ENCODE data around the gene FUT3. TPM values are rescaled to one million over a fixed set of nuclear protein-coding genes. Genes with fewer than 3 reads are reported as not detected.
"Not testable (repeated sequence)": the region's sequence is repeated elsewhere in the genome, so short reads cannot be mapped to it uniquely, and the experiment has no call there.

FUT3 gene
- total RNA-seq, 1 experiment from 2014 or later = 0.51 TPM

- Mint-ChIP-seq H3K27ac (ENCODE audit: low read depth, unreplicated experiment) (no peak overlapping the region), H3K36me3 (ENCODE audit: insufficient read depth, unreplicated experiment) (no peaks in the 10 kb centered on the region), H3K27me3 (ENCODE audit: insufficient read depth, unreplicated experiment) (peaks cover 20% of the 10 kb centered on the region), H3K4me3 (ENCODE audit: unreplicated experiment) (no peak overlapping the region), H3K4me1 (ENCODE audit: insufficient read depth, unreplicated experiment) (peaks cover 8% of the 10 kb centered on the region), H3K9me3 (ENCODE audit: unreplicated experiment) (no peaks in the 10 kb centered on the region)
- ChIA-PET CTCF (interaction anchor here (0.8 to 1.2 kb wide), 3 partner anchors 46 to 1830 kb away, joined by 3 to 5 read pairs (median 3); partner anchors contain the start of genes NRTN and TRAPPC5), POLR2A (interaction anchor here (0.6 to 0.7 kb wide), 3 partner anchors 9 to 44 kb away, joined by 3 read pairs; no protein-coding TSS in a partner anchor)
- BruUV-seq (replicated peaks) = no TSS peak
- intact Hi-C loops (cut with micrococcal nuclease) = no loop called here
- DNase-seq (ENCODE audit: unreplicated experiment) = peak; percentile 78
- TF ChIP-seq, protein P1, sequence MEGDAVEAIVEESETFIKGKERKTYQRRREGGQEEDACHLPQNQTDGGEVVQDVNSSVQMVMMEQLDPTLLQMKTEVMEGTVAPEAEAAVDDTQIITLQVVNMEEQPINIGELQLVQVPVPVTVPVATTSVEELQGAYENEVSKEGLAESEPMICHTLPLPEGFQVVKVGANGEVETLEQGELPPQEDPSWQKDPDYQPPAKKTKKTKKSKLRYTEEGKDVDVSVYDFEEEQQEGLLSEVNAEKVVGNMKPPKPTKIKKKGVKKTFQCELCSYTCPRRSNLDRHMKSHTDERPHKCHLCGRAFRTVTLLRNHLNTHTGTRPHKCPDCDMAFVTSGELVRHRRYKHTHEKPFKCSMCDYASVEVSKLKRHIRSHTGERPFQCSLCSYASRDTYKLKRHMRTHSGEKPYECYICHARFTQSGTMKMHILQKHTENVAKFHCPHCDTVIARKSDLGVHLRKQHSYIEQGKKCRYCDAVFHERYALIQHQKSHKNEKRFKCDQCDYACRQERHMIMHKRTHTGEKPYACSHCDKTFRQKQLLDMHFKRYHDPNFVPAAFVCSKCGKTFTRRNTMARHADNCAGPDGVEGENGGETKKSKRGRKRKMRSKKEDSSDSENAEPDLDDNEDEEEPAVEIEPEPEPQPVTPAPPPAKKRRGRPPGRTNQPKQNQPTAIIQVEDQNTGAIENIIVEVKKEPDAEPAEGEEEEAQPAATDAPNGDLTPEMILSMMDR (IDR thresholded peaks at IDR 0.05; ENCODE audit: unreplicated experiment) = no peak
Measured at GRCh38 chr19:5850743-5851293, 431 bp downstream of the FUT3 start.

DNA sequence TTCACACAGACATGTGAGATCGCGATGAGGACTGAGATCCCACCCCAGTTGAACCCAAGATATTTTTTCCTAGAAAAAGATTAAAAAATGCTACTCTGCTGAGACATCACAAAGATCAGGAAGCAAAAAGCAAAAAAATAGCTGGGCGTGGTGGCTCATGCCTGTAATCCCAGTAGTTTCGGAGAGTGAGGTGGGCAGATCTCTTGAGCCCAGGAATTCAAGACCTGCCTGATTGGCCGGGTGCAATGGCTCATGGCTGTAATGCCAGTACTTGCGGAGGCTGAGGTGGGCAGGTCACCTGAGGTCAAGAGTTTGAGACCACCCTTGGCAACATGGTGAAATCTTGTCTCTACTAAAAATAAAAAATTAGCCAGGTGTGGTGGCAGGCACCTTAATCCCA lies 1.1 kb downstream of the FUT3 start:
- ChIA-PET POLR2A (interaction anchor here (0.6 to 0.7 kb wide), 3 partner anchors 21 to 121 kb away, joined by 3 to 5 read pairs (median 3); no protein-coding TSS in a partner anchor), CTCF (interaction anchor here (0.8 kb wide), 2 partner anchors 1103 to 1831 kb away, joined by 3 to 5 read pairs; partner anchors contain the start of gene TRAPPC5)
- intact Hi-C loops (cut with micrococcal nuclease) = no loop called here
- no TSS peak for BruUV-seq (replicated peaks)
- Mint-ChIP-seq H3K27me3 (ENCODE audit: insufficient read depth, unreplicated experiment) (peaks cover 20% of the 10 kb centered on the region), H3K9me3 (ENCODE audit: unreplicated experiment) (no peaks in the 10 kb centered on the region), H3K27ac (ENCODE audit: low read depth, unreplicated experiment) (no peak overlapping the region), H3K4me3 (ENCODE audit: unreplicated experiment) (no peak overlapping the region), H3K36me3 (ENCODE audit: insufficient read depth, unreplicated experiment) (no peaks in the 10 kb centered on the region), H3K4me1 (ENCODE audit: insufficient read depth, unreplicated experiment) (peaks cover 8% of the 10 kb centered on the region)
- no peak for DNase-seq (ENCODE audit: unreplicated experiment)
- TF ChIP-seq, protein P1 (IDR thresholded peaks at IDR 0.05; ENCODE audit: unreplicated experiment) = no peak

GRCh38 chr19:5848621-5849020 lies 2.6 kb downstream of the FUT3 start:
- H3K4me1 Mint-ChIP-seq (ENCODE audit: insufficient read depth, unreplicated experiment); H3K36me3 Mint-ChIP-seq (ENCODE audit: insufficient read depth, unreplicated experiment); BruUV-seq (replicated peaks); H3K9me3 Mint-ChIP-seq (ENCODE audit: unreplicated experiment); H3K27ac Mint-ChIP-seq (ENCODE audit: low read depth, unreplicated experiment); DNase-seq (ENCODE audit: unreplicated experiment); H3K4me3 Mint-ChIP-seq (ENCODE audit: unreplicated experiment); intact Hi-C loops (cut with micrococcal nuclease): not testable (repeated sequence)
- CTCF ChIA-PET = interaction anchor here (0.6 kb wide), 1 partner anchor 127 kb away, joined by 5 read pairs; no protein-coding TSS in a partner anchor
- POLR2A ChIA-PET = interaction anchor here (1.1 kb wide), 1 partner anchor 128 kb away, joined by 3 read pairs; the partner anchor contains the start of gene CATSPERD
- H3K27me3 Mint-ChIP-seq (ENCODE audit: insufficient read depth, unreplicated experiment) = peaks cover 15% of the 10 kb centered on the region

DNA sequence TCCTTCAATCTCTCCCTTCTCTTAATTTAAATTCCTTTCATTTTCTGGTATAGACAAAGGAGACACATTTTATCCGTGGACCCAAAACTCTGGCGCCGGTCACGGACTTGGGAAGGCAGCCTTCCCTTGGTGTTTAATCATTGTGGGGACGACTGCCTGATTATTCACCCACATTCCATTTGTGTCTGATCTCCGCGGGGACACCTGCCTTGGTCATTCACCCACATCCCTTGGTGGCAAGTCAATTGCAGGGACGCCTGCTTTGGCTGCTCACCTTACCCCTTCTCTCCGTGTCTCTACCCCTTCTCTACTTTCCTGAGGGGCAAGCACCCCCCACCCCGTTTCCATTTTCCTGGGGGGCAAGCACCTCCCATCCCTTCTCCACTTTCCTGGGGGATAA lies 3.4 kb downstream of the FUT3 start:
- H3K9me3 Mint-ChIP-seq (ENCODE audit: unreplicated experiment); H3K4me1 Mint-ChIP-seq (ENCODE audit: insufficient read depth, unreplicated experiment); H3K27ac Mint-ChIP-seq (ENCODE audit: low read depth, unreplicated experiment); BruUV-seq (replicated peaks); CTCF ChIA-PET; H3K36me3 Mint-ChIP-seq (ENCODE audit: insufficient read depth, unreplicated experiment); intact Hi-C loops (cut with micrococcal nuclease); DNase-seq (ENCODE audit: unreplicated experiment); H3K4me3 Mint-ChIP-seq (ENCODE audit: unreplicated experiment); H3K27me3 Mint-ChIP-seq (ENCODE audit: insufficient read depth, unreplicated experiment); POLR2A ChIA-PET: not testable (repeated sequence)

DNA sequence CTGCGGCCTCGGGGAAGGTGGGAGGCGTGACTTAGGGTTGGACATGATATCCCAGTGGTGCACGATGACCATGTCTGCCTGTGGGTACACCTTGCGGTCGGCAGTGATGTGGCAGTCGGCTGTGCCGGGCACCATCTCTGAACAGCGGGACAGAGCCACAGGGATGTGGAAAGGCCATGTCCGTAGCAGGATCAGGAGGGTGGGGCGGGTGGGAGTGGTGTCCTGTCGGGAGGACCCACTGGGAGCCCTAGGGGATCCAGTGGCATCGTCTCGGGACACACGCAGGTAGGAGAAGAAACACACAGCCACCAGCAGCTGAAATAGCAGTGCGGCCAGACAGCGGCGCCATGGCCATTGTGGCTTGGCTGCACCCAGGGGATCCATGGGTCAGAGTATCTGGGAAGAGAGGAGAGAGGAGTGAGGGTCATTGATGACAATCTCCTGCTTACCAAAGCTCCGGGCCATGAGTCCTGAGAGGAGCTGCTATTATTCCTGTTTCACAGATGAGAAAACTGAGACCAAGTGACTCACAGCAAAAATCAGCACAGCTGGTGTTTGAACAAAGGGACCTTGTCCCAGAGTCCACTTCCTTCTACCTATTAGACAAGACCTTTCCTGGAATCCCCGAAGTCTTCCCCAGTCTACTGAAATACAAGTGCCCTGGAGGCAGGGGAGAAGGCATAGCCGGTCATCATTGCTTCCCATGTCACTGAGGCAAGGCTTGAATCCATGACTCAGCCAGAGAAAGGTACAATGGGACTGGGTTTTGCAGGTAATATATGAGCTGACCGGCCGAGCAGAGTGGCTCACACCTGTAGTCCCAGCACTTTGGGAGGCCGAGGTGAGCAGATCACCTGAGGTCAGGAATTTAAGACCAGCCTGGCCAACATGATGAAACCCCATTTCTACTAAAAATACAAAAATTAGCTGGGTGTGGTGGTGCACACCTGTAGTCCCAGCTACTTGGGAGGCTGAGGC lies 6.5 kb downstream of the FUT3 start:
- H3K4me1 Mint-ChIP-seq (ENCODE audit: insufficient read depth, unreplicated experiment) = no peaks in the 10 kb centered on the region
- DNase-seq (ENCODE audit: unreplicated experiment) = no peak
- intact Hi-C loops (cut with micrococcal nuclease) = no loop called here
- no peak overlapping the region for H3K27ac Mint-ChIP-seq (ENCODE audit: low read depth, unreplicated experiment)
- no peaks in the 10 kb centered on the region for H3K27me3 Mint-ChIP-seq (ENCODE audit: insufficient read depth, unreplicated experiment)
- no peak overlapping the region for H3K4me3 Mint-ChIP-seq (ENCODE audit: unreplicated experiment)
- TF ChIP-seq, protein P1 (IDR thresholded peaks at IDR 0.05; ENCODE audit: unreplicated experiment) = no peak
- BruUV-seq (replicated peaks) = no TSS peak
- CTCF ChIA-PET = no interaction called here
- POLR2A ChIA-PET = no interaction called here
- H3K36me3 Mint-ChIP-seq (ENCODE audit: insufficient read depth, unreplicated experiment) = no peaks in the 10 kb centered on the region
- no peaks in the 10 kb centered on the region for H3K9me3 Mint-ChIP-seq (ENCODE audit: unreplicated experiment)

All from MCF 10A (cell line).